Uterus (tissue), 4 donors: ENCODE results near the gene RHOA. TPM values are rescaled to one million over a fixed set of nuclear protein-coding genes. Genes with fewer than 3 reads are reported as not detected.

Source experiments
- DNase-seq, 2 donors: peaks; one replicate each; pipeline ENCODE4 v3.0.0-alpha.2; 2019 to 2020
- H3K27ac ChIP-seq, 2 donors: fragments of 200-600 bp; sonication (generic); 1 replicate in 1 of 2; 2 replicates in 1 of 2; pipeline ENCODE4 v1.5.1; 2016 to 2018
- H3K27me3 ChIP-seq, 2 donors: fragments of 200-600 bp; sonication (generic); one replicate each; pipeline ENCODE4 v1.5.1; 2018 to 2019; ENCODE audit warnings: control low read depth in 1 of 2
- H3K36me3 ChIP-seq, 2 donors: fragments of 200-600 bp; sonication (generic); one replicate each; pipeline ENCODE4 v1.5.1; 2019; ENCODE audit warnings: control low read depth in 1 of 2
- H3K4me1 ChIP-seq, 2 donors: fragments of 200-600 bp; sonication (generic); one replicate each; pipeline ENCODE4 v1.5.1; 2018 to 2019; ENCODE audit warnings: control low read depth in 1 of 2
- H3K4me3 ChIP-seq, 2 donors: fragments of 200-600 bp; sonication (generic); 1 replicate in 1 of 2; 2 replicates in 1 of 2; pipeline ENCODE4 v1.5.1; 2018 to 2019; ENCODE audit warnings: mild to moderate bottlenecking in 1 of 2
- H3K9me3 ChIP-seq, 2 donors: fragments of 200-600 bp; sonication (generic); one replicate each; pipeline ENCODE4 v1.5.1; 2019; ENCODE audit warnings: control low read depth in 1 of 2
- POLR2A ChIP-seq, 2 donors: fragments of 450-650 bp; IDR thresholded peaks; one replicate each; pipeline ENCODE4 v1.6.1; 2016; ENCODE audit warnings: antibody characterized with exemption in 2 of 2, mild to moderate bottlenecking in 1 of 2, moderate library complexity in 1 of 2
- intact Hi-C: fragments of 100-400 bp; cut with DNase I; formaldehyde crosslinking; loops from one replicate; pipeline ENCODE4 v1.15.1; 2023; ENCODE audit warnings: low total_unique reads
- total RNA-seq, 4 donors: library from RNA; depleted of rRNA in 3 of 4; stranded (reverse); fragments of >200 nt in 3 of 4; gene quantifications; one replicate each; pipeline versions ENCODE4 v1.1.0 to v1.2.4, GENCODE V29; 2014 to 2023
- TF ChIP-seq, protein P1 (sequence below), 4 experiments: fragments of 200-600 bp in 2 of 4; fragments of 450-650 bp in 2 of 4; sonication (generic) in 2 of 4; IDR thresholded peaks; one replicate each; pipeline ENCODE4 v1.5.1; 2016 to 2019; ENCODE audit warnings: antibody characterized with exemption in 4 of 4, mild to moderate bottlenecking in 2 of 4, moderate library complexity in 1 of 4
- donor health status: DM: yes; HTN: yes; CAD: no.

The RHOA gene
- total RNA-seq, 4 donors from 2014 or later, result 282 to 493 (median 419) TPM

DNA sequence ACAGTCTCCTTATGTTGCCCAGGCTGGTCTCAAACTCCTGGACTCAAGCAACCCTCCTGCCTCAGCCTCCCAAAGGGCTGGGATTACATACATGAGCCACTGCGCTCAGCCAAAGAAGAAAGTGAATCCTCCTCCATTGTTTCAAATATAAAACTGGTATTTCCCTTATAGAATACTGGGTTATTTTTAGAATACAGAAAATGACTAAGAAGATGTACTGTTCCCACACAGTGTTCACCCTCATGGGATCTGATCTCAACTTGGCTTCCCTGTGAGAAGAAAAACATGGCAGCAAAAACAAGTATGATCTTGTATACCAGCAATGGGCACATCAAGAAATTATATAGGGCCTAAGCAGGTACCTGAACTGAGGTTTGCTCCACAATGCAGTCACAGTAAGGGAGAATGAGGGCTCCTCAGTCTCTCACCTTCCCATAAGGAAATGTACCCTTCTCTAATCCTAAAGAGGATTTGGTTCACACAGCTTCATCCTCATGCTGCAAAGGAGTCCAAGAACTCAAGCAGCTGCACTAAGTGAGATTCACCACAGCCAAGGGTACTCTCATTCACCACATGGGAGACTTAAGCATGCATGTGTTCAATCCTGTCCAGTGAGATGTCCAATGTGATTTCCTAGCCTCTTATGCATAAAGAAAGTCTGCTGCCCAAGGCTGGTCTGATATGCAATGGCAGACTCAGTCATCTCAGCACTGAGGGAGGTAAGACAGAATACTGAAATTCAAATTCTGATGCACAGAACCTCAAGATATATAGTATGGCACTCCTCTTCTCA is 97.7 kb downstream of the RHOA start:
- Histone ChIP-seq H3K4me3 (no peak overlapping the region), H3K27ac (no peak overlapping the region), H3K4me1 (no peaks in the 10 kb centered on the region), H3K9me3 (no peaks in the 10 kb centered on the region), H3K27me3 (no peaks in the 10 kb centered on the region), H3K36me3 (no peaks in the 10 kb centered on the region)
- DNase-seq, result no peak
- intact Hi-C loops, result no loop called here
- no peak for TF ChIP-seq POLR2A (IDR thresholded peaks at IDR 0.05)
- TF ChIP-seq, protein P1, sequence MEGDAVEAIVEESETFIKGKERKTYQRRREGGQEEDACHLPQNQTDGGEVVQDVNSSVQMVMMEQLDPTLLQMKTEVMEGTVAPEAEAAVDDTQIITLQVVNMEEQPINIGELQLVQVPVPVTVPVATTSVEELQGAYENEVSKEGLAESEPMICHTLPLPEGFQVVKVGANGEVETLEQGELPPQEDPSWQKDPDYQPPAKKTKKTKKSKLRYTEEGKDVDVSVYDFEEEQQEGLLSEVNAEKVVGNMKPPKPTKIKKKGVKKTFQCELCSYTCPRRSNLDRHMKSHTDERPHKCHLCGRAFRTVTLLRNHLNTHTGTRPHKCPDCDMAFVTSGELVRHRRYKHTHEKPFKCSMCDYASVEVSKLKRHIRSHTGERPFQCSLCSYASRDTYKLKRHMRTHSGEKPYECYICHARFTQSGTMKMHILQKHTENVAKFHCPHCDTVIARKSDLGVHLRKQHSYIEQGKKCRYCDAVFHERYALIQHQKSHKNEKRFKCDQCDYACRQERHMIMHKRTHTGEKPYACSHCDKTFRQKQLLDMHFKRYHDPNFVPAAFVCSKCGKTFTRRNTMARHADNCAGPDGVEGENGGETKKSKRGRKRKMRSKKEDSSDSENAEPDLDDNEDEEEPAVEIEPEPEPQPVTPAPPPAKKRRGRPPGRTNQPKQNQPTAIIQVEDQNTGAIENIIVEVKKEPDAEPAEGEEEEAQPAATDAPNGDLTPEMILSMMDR (IDR thresholded peaks at IDR 0.05), result no peak

DNA sequence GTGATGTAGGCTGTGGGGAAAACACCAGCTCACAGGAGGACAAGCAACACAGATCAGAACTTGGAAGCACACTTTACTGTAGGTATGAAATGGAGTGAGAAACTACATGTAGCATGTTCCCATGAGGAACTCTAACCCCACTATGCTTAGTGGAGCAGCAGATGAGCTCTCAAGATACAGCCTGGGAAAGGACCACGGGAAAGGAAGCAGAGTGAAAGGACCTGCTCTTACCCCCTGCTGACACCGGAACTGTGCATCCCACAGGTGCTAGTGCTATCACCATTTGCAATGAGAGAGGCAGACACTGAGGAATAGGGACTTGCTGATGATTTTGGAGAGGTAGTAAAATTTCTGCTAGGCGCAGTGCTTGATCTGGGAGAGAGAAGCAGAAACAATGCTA is 100.5 kb downstream of the RHOA start:
- Histone ChIP-seq H3K27me3 (no peaks in the 10 kb centered on the region), H3K4me3 (no peak overlapping the region), H3K9me3 (no peaks in the 10 kb centered on the region), H3K4me1 (no peaks in the 10 kb centered on the region), H3K27ac (no peak overlapping the region), H3K36me3 (no peaks in the 10 kb centered on the region)
- intact Hi-C loops, result no loop called here
- no peak for DNase-seq
- TF ChIP-seq, protein P1 (IDR thresholded peaks at IDR 0.05), result no peak
- no peak for TF ChIP-seq POLR2A (IDR thresholded peaks at IDR 0.05)

DNA sequence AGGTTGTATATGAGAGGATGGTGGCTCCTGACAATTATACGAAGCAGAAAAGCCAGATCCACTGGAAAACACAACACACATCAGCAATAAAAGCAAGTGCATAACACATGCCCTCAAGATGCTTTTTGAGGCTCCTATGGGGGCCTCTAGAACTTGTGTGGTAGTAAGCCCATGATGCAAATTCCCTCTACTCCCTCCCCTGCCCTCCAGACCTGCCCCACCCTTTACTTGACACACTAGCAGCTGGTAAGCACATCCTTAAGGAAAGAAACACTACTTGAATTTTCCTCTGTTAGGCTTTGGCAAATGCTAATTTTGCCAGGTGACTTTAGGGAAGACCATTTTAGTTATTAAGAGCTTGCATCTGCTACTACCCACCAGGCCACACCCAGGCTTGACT is 101.1 kb downstream of the RHOA start:
- TF ChIP-seq, protein P1 (IDR thresholded peaks at IDR 0.05), result no peak
- no peak for TF ChIP-seq POLR2A (IDR thresholded peaks at IDR 0.05)
- H3K27ac ChIP-seq, result no peak overlapping the region
- intact Hi-C loops, result no loop called here

More for the DNA sequence above, 101.1 kb downstream of the RHOA start:
- no peaks in the 10 kb centered on the region for H3K9me3 ChIP-seq
- DNase-seq, result no peak
- no peaks in the 10 kb centered on the region for H3K36me3 ChIP-seq
- H3K4me3 ChIP-seq, result no peak overlapping the region
- no peaks in the 10 kb centered on the region for H3K4me1 ChIP-seq
- H3K27me3 ChIP-seq, result no peaks in the 10 kb centered on the region

Other genes with a start within 250 kb of the RHOA start
- 10 to 100 TPM in 3 of 4 donors, 1 to 10 TPM in 1; 9.2 to 58.2 (median 31.3) TPM for gene CCDC71, start 245.6 kb downstream of the RHOA start, total RNA-seq
- gene KLHDC8B, start 240.4 kb downstream of the RHOA start, total RNA-seq, result 10 to 100 TPM in 3 of 4 donors, 1 to 10 TPM in 1; 7.7 to 67.6 (median 39.4) TPM
- gene C3orf62, start 134.7 kb downstream of the RHOA start, total RNA-seq, result 1 to 10 TPM; 1.5 to 9.0 (median 4.9) TPM
- 10 to 100 TPM in 3 of 4 donors, 1 to 10 TPM in 1; 9.2 to 78.3 (median 28.8) TPM for gene USP4, start 71.9 kb downstream of the RHOA start, total RNA-seq
- 100 to 1,000 TPM in 2 of 4 donors, 10 to 100 TPM in 2; 40.2 to 450 (median 81.2) TPM for gene GPX1, start 53.6 kb downstream of the RHOA start, total RNA-seq
- gene TCTA, start 447 bp upstream of the RHOA start, total RNA-seq, result 10 to 100 TPM in 3 of 4 donors, 1 to 10 TPM in 1; 2.1 to 26.0 (median 18.7) TPM
- 10 to 100 TPM in 3 of 4 donors, 1 to 10 TPM in 1; 1.5 to 17.9 (median 14.0) TPM for gene AMT, start 10.5 kb upstream of the RHOA start, total RNA-seq
- gene NICN1, start 17.3 kb upstream of the RHOA start, total RNA-seq, result 10 to 100 TPM in 1 of 4 donors, 1 to 10 TPM in 3; 4.4 to 23.4 (median 6.8) TPM
- 10 to 100 TPM; 34.3 to 76.4 (median 48.1) TPM for gene DAG1, start 58.3 kb upstream of the RHOA start, total RNA-seq
- gene BSN, start 142.5 kb upstream of the RHOA start, total RNA-seq, result under 1 TPM; 0.29 to 0.95 (median 0.60) TPM